Suprapubic skin (tissue), 4 donors: ENCODE results near the gene GLUL. TPM values are rescaled to one million over a fixed set of nuclear protein-coding genes. Genes with fewer than 3 reads are reported as not detected.

Experiments
- DNase-seq, 2 donors: peaks; one replicate each; pipeline ENCODE4 v3.0.0-alpha.2; 2019; ENCODE audit warnings: low spot score in 2 of 2
- H3K27ac ChIP-seq: fragments of 200-600 bp; sonication (generic); one replicate; pipeline ENCODE4 v1.5.1; 2019
- H3K27me3 ChIP-seq: fragments of 200-600 bp; sonication (generic); one replicate; pipeline ENCODE4 v1.5.1; 2019
- H3K36me3 ChIP-seq: fragments of 200-600 bp; sonication (generic); one replicate; pipeline ENCODE4 v1.5.1; 2019
- H3K4me1 ChIP-seq: fragments of 200-600 bp; sonication (generic); one replicate; pipeline ENCODE4 v1.5.1; 2019
- H3K4me3 ChIP-seq: fragments of 200-600 bp; sonication (generic); one replicate; pipeline ENCODE4 v1.5.1; 2019; ENCODE audit warnings: mild to moderate bottlenecking
- H3K9me3 ChIP-seq: fragments of 200-600 bp; sonication (generic); one replicate; pipeline ENCODE4 v1.5.1; 2019
- CTCF ChIP-seq, 2 donors: fragments of 200-600 bp in 1 of 2; fragments of 450-650 bp in 1 of 2; sonication (generic) in 1 of 2; IDR thresholded peaks; one replicate each; pipeline ENCODE4 v1.5.1; 2016 to 2019; ENCODE audit warnings: antibody characterized with exemption in 2 of 2, mild to moderate bottlenecking in 1 of 2, moderate library complexity in 1 of 2
- EP300 ChIP-seq: sonication (generic); formaldehyde crosslinking; IDR thresholded peaks from one replicate; pipeline ENCODE4 v1.6.1; 2017; ENCODE audit warnings: antibody characterized with exemption
- POLR2A ChIP-seq, 2 donors: fragments of 450-650 bp; IDR thresholded peaks; one replicate each; pipeline ENCODE4 v1.6.1; 2017; ENCODE audit warnings: antibody characterized with exemption in 2 of 2, mild to moderate bottlenecking in 2 of 2, moderate library complexity in 2 of 2
- POLR2AphosphoS5 ChIP-seq, 3 donors: sonication (generic); formaldehyde crosslinking; IDR thresholded peaks; one replicate each; pipeline ENCODE4 v1.6.1; 2017; ENCODE audit warnings: antibody characterized with exemption in 3 of 3
- WGBS: methylation state at CpG from one replicate; pipeline ENCODE4 v1.1.5; 2018; 5-methylcytosine and 5-hydroxymethylcytosine counted together
- total RNA-seq, 4 donors: library from RNA; depleted of rRNA; stranded (reverse); fragments of >200 nt; gene quantifications; one replicate each; pipeline ENCODE4 v1.1.0, GENCODE V29; 2016

GLUL gene
- total RNA-seq, 4 donors from 2014 or later, result 1,347 to 1,926 (median 1,666) TPM

GRCh38 chr1:182386980-182387379, 4.6 kb downstream of the GLUL start:
- Histone ChIP-seq H3K36me3 (peaks cover 69% of the 10 kb centered on the region), H3K4me3 (peak overlapping the region; percentile 83), H3K9me3 (no peaks in the 10 kb centered on the region), H3K4me1 (peaks cover 28% of the 10 kb centered on the region), H3K27me3 (no peaks in the 10 kb centered on the region), H3K27ac (no peak overlapping the region)
- 92% methylated on average over 5 of the region's 5 CpGs for WGBS
- DNase-seq, result no peak
- TF ChIP-seq CTCF (IDR thresholded peaks at IDR 0.05) (no peak), EP300 (no peak)

GRCh38 chr1:182385885-182386853, 5.4 kb downstream of the GLUL start:
- no peak for TF ChIP-seq EP300
- no peak for TF ChIP-seq CTCF (IDR thresholded peaks at IDR 0.05)
- no peak for TF ChIP-seq POLR2A (IDR thresholded peaks at IDR 0.05)
- no peak for TF ChIP-seq POLR2AphosphoS5 (IDR thresholded peaks at IDR 0.05)
- Histone ChIP-seq H3K4me3 (peak overlapping the region; percentile 83), H3K36me3 (peaks cover 73% of the 10 kb centered on the region), H3K4me1 (peaks cover 28% of the 10 kb centered on the region), H3K27me3 (no peaks in the 10 kb centered on the region), H3K27ac (no peak overlapping the region), H3K9me3 (no peaks in the 10 kb centered on the region)
- DNase-seq, result no peak
- 88% methylated on average over 8 of the region's 8 CpGs for WGBS

GRCh38 chr1:182384387-182384960, 7.1 kb downstream of the GLUL start:
- DNase-seq, result peak in 1 of 2 donors; percentile 45
- Histone ChIP-seq H3K4me1 (peaks cover 28% of the 10 kb centered on the region), H3K9me3 (no peaks in the 10 kb centered on the region), H3K27me3 (no peaks in the 10 kb centered on the region), H3K4me3 (no peak overlapping the region), H3K27ac (no peak overlapping the region), H3K36me3 (peaks cover 73% of the 10 kb centered on the region)
- 95% methylated on average over 19 of the region's 19 CpGs for WGBS
- no peak for TF ChIP-seq POLR2AphosphoS5 (IDR thresholded peaks at IDR 0.05)
- TF ChIP-seq CTCF (IDR thresholded peaks at IDR 0.05), result no peak
- TF ChIP-seq EP300, result no peak
- no peak for TF ChIP-seq POLR2A (IDR thresholded peaks at IDR 0.05)

GRCh38 chr1:182383934-182384333, 7.7 kb downstream of the GLUL start:
- H3K4me3 ChIP-seq, result no peak overlapping the region
- H3K27me3 ChIP-seq, result no peaks in the 10 kb centered on the region
- peaks cover 28% of the 10 kb centered on the region for H3K4me1 ChIP-seq
- TF ChIP-seq CTCF (IDR thresholded peaks at IDR 0.05), result no peak
- no peak for TF ChIP-seq POLR2AphosphoS5 (IDR thresholded peaks at IDR 0.05)
- TF ChIP-seq EP300, result no peak
- TF ChIP-seq POLR2A (IDR thresholded peaks at IDR 0.05), result no peak
- H3K27ac ChIP-seq, result no peak overlapping the region
- no peak for DNase-seq
- H3K36me3 ChIP-seq, result peaks cover 72% of the 10 kb centered on the region
- H3K9me3 ChIP-seq, result no peaks in the 10 kb centered on the region
- WGBS, result 82% methylated on average over 7 of the region's 7 CpGs

- Histone ChIP-seq H3K4me1 (peaks cover 21% of the 10 kb centered on the region), H3K27me3 (no peaks in the 10 kb centered on the region), H3K9me3 (no peaks in the 10 kb centered on the region), H3K4me3 (no peak overlapping the region), H3K27ac (no peak overlapping the region), H3K36me3 (peaks cover 64% of the 10 kb centered on the region)
- DNase-seq, result no peak
- TF ChIP-seq CTCF (IDR thresholded peaks at IDR 0.05) (no peak), EP300 (no peak), POLR2A (IDR thresholded peaks at IDR 0.05) (no peak), POLR2AphosphoS5 (IDR thresholded peaks at IDR 0.05) (no peak)
- 88% methylated on average over 4 of the region's 4 CpGs for WGBS
These were observed 8.4 kb downstream of the GLUL start for GRCh38 chr1:182383037-182383661.
